MM.1S (cell line): ENCODE results near the gene ZNF74.

Source experiments
- DNase-seq: peaks from one replicate; pipeline ENCODE4 v3.0.0-alpha.2; 2015
- H2AFZ ChIP-seq: fragments of 300-600 bp; sonication (generic); 2 replicates; pipeline ENCODE4 v1.6.0; 2016; ENCODE audit warnings: antibody characterized with exemption, low read length
- H3F3A ChIP-seq: fragments of 300-600 bp; sonication (generic); 2 replicates; pipeline ENCODE4 v1.6.1; 2016; ENCODE audit warnings: mild to moderate bottlenecking, antibody characterized with exemption, low read length, moderate library complexity, mixed read lengths; ENCODE audit not compliant: insufficient read depth
- H3K27ac ChIP-seq: fragments of 300-600 bp; sonication (generic); 2 replicates; pipeline ENCODE4 v1.5.1; 2016; ENCODE audit warnings: mild to moderate bottlenecking, low read length
- H3K27me3 ChIP-seq: fragments of 300-600 bp; sonication (generic); replicated peaks from 2 replicates; pipeline ENCODE4 v1.6.0; 2016; ENCODE audit warnings: low read length; ENCODE audit not compliant: insufficient read depth
- H3K36me3 ChIP-seq: fragments of 300-600 bp; sonication (generic); replicated peaks from 2 replicates; pipeline ENCODE4 v1.6.1; 2016; ENCODE audit warnings: mild to moderate bottlenecking, low read length, mixed read lengths; ENCODE audit not compliant: insufficient read depth
- H3K4me1 ChIP-seq: fragments of 300-600 bp; sonication (generic); 2 replicates; pipeline ENCODE4 v1.6.1; 2016; ENCODE audit warnings: low read length, mixed read lengths
- H3K4me2 ChIP-seq: fragments of 300-600 bp; sonication (generic); 2 replicates; pipeline ENCODE4 v1.6.0; 2016; ENCODE audit warnings: low read depth, low read length
- H3K4me3 ChIP-seq: fragments of 300-600 bp; sonication (generic); 2 replicates; pipeline ENCODE4 v1.5.1; 2016; ENCODE audit warnings: low read length, mixed read lengths
- H3K79me2 ChIP-seq: fragments of 300-600 bp; sonication (generic); 2 replicates; pipeline ENCODE4 v1.6.1; 2016; ENCODE audit warnings: mixed run types, low read length, mixed read lengths
- H3K9ac ChIP-seq: fragments of 300-600 bp; sonication (generic); 2 replicates; pipeline ENCODE4 v1.6.1; 2016; ENCODE audit warnings: low read length, mixed read lengths
- H3K9me2 ChIP-seq: fragments of 300-600 bp; sonication (generic); replicated peaks from 2 replicates; pipeline ENCODE4 v1.6.1; 2016; ENCODE audit warnings: mild to moderate bottlenecking, low read length, mixed read lengths; ENCODE audit not compliant: insufficient read depth
- H3K9me3 ChIP-seq: fragments of 300-600 bp; sonication (generic); replicated peaks from 2 replicates; pipeline ENCODE4 v1.6.1; 2016; ENCODE audit warnings: mild to moderate bottlenecking, low read length, mixed read lengths; ENCODE audit not compliant: insufficient read depth
- H4K20me1 ChIP-seq: fragments of 300-600 bp; sonication (generic); 2 replicates; pipeline ENCODE4 v1.6.1; 2016; ENCODE audit warnings: mild to moderate bottlenecking, low read length, moderate library complexity, mixed read lengths; ENCODE audit not compliant: insufficient read depth
- CTCF ChIP-seq: fragments of 300-600 bp; sonication (generic); IDR thresholded peaks from 2 replicates; pipeline ENCODE4 v1.5.1; 2016; ENCODE audit warnings: antibody characterized with exemption, low read length, mixed read lengths
- EZH2 ChIP-seq: fragments of 300-600 bp; sonication (generic); optimal IDR thresholded peaks from 2 replicates; pipeline ENCODE3; 2017; ENCODE audit warnings: low read depth, mild to moderate bottlenecking, antibody characterized with exemption, low read length, mixed read lengths
- EZH2phosphoT487 ChIP-seq: fragments of 300-600 bp; sonication (generic); IDR thresholded peaks from 2 replicates; pipeline ENCODE4 v1.6.1; 2018; ENCODE audit warnings: antibody characterized with exemption, low read length

Gene ZNF74

GRCh38 chr22:20425566-20426258 lies 31.8 kb downstream of the ZNF74 start:
- Histone ChIP-seq H3K4me2 (no peak overlapping the region), H3K36me3 (no peaks in the 10 kb centered on the region), H3K27me3 (peaks cover 53% of the 10 kb centered on the region), H3K9ac (no peak overlapping the region), H3K9me2 (no peaks in the 10 kb centered on the region), H3F3A (no peaks in the 10 kb centered on the region), H4K20me1 (no peaks in the 10 kb centered on the region), H3K79me2 (no peaks in the 10 kb centered on the region), H3K27ac (no peak overlapping the region), H3K4me1 (no peaks in the 10 kb centered on the region), H3K4me3 (no peak overlapping the region), H2AFZ (no peak overlapping the region), H3K9me3 (no peaks in the 10 kb centered on the region)
- no peak for TF ChIP-seq EZH2phosphoT487
- no peak for TF ChIP-seq CTCF
- no peak for TF ChIP-seq EZH2
- no peak for DNase-seq

- Histone ChIP-seq H3K4me1 (no peaks in the 10 kb centered on the region), H3F3A (no peaks in the 10 kb centered on the region), H2AFZ (no peak overlapping the region), H3K36me3 (no peaks in the 10 kb centered on the region), H3K79me2 (no peaks in the 10 kb centered on the region), H3K4me3 (no peak overlapping the region), H3K27me3 (peaks cover 55% of the 10 kb centered on the region), H3K27ac (no peak overlapping the region), H3K9me2 (no peaks in the 10 kb centered on the region), H4K20me1 (no peaks in the 10 kb centered on the region), H3K4me2 (no peak overlapping the region), H3K9me3 (no peaks in the 10 kb centered on the region), H3K9ac (no peak overlapping the region)
- DNase-seq = no peak
- TF ChIP-seq EZH2phosphoT487 = no peak
Observed at GRCh38 chr22:20426259-20426615, 32.3 kb downstream of the ZNF74 start.

- no peak for DNase-seq
- no peaks in the 10 kb centered on the region for H3K36me3 ChIP-seq
Observed at GRCh38 chr22:20427104-20427944, 33.4 kb downstream of the ZNF74 start.

More at GRCh38 chr22:20427104-20427944, 33.4 kb downstream of the ZNF74 start:
- TF ChIP-seq EZH2 (no peak), CTCF (no peak), EZH2phosphoT487 (no peak)
- Histone ChIP-seq H3K79me2 (no peaks in the 10 kb centered on the region), H3K9me3 (no peaks in the 10 kb centered on the region), H3K4me3 (no peak overlapping the region), H3K27me3 (peaks cover 55% of the 10 kb centered on the region), H2AFZ (no peak overlapping the region), H3K9me2 (no peaks in the 10 kb centered on the region), H3K27ac (no peak overlapping the region), H4K20me1 (no peaks in the 10 kb centered on the region), H3K4me1 (no peaks in the 10 kb centered on the region), H3F3A (no peaks in the 10 kb centered on the region), H3K9ac (no peak overlapping the region), H3K4me2 (no peak overlapping the region)
